SK-N-SH treated with all-trans-retinoic acid at 6 μM for 48 hours (cell line): ENCODE results near the gene DIMT1.

Experiments
- ATAC-seq: fragments of 200-7000 bp; cut with Tn5 transposase; 3 replicates; pipeline ENCODE4 v1.9.1; 2020; ENCODE audit warnings: mild to moderate bottlenecking, moderate library complexity
- ARNTL ChIP-seq: fragments of 450-650 bp; formaldehyde crosslinking; IDR thresholded peaks from 2 replicates; pipeline ENCODE4 v1.5.0; 2020; ENCODE audit warnings: low read depth, mild to moderate bottlenecking, moderate library complexity, borderline replicate concordance
- BACH2 ChIP-seq: fragments of 250-450 bp; sonication (Bioruptor Pico); IDR thresholded peaks from 2 replicates; pipeline ENCODE4 v1.9.0; 2021; ENCODE audit warnings: mild to moderate bottlenecking, borderline replicate concordance
- CREB5 ChIP-seq: fragments of 250-450 bp; sonication (Bioruptor Pico); IDR thresholded peaks from 2 replicates; pipeline ENCODE4 v1.5.1; 2020; ENCODE audit warnings: low read depth, mild to moderate bottlenecking, moderate library complexity
- CSDC2 ChIP-seq: fragments of 250-450 bp; sonication (Bioruptor Pico); IDR thresholded peaks from 2 replicates; pipeline ENCODE4 v1.5.0; 2020; ENCODE audit warnings: mild to moderate bottlenecking, moderate library complexity
- ESRRG ChIP-seq: fragments of 250-450 bp; sonication (Bioruptor Pico); IDR thresholded peaks from 2 replicates; pipeline ENCODE4 v1.6.1; 2021; ENCODE audit warnings: mild to moderate bottlenecking
- GLIS3 ChIP-seq: fragments of 250-450 bp; sonication (Bioruptor Pico); IDR thresholded peaks from 2 replicates; pipeline ENCODE4 v1.5.0; 2020; ENCODE audit warnings: mild to moderate bottlenecking, moderate library complexity
- ISL1 ChIP-seq: fragments of 250-450 bp; sonication (Bioruptor Pico); IDR thresholded peaks from 2 replicates; pipeline ENCODE4 v2.1.2; 2022; ENCODE audit warnings: mild to moderate bottlenecking, moderate library complexity
- OSR1 ChIP-seq: fragments of 250-450 bp; sonication (Bioruptor Pico); IDR thresholded peaks from 2 replicates; pipeline ENCODE4 v1.8.0; 2022; ENCODE audit warnings: moderate library complexity, mild to moderate bottlenecking, inconsistent platforms
- PATZ1 ChIP-seq: fragments of 250-450 bp; sonication (Bioruptor Pico); IDR thresholded peaks from 2 replicates; pipeline ENCODE4 v1.8.0; 2020; ENCODE audit warnings: mild to moderate bottlenecking, moderate library complexity, borderline replicate concordance
- POU6F1 ChIP-seq: fragments of 250-450 bp; sonication (Bioruptor Pico); IDR thresholded peaks from 2 replicates; pipeline ENCODE4 v1.8.0; 2021; ENCODE audit warnings: low read depth, mild to moderate bottlenecking, moderate library complexity, borderline replicate concordance
- PPARA ChIP-seq: fragments of 250-450 bp; sonication (Bioruptor Pico); IDR thresholded peaks from 2 replicates; pipeline ENCODE4 v1.5.0; 2020; ENCODE audit warnings: mild to moderate bottlenecking, borderline replicate concordance
- RARB ChIP-seq: fragments of 250-450 bp; sonication (Bioruptor Pico); IDR thresholded peaks from 2 replicates; pipeline ENCODE4 v1.8.0; 2021; ENCODE audit warnings: mild to moderate bottlenecking, moderate library complexity
- SNAI2 ChIP-seq: fragments of 250-450 bp; sonication (Bioruptor Pico); IDR thresholded peaks from 2 replicates; pipeline ENCODE4 v1.5.0; 2020; ENCODE audit warnings: mild to moderate bottlenecking, moderate library complexity
- TCF4 ChIP-seq: fragments of 250-450 bp; sonication (Bioruptor Pico); IDR thresholded peaks from 2 replicates; pipeline ENCODE4 v1.8.0; 2021; ENCODE audit warnings: mild to moderate bottlenecking, moderate library complexity, borderline replicate concordance
- TOX ChIP-seq: fragments of 250-450 bp; sonication (Bioruptor Pico); IDR thresholded peaks from 2 replicates; pipeline ENCODE4 v1.8.0; 2021; ENCODE audit warnings: mild to moderate bottlenecking, moderate library complexity, borderline replicate concordance
- TSHZ2 ChIP-seq: fragments of 250-450 bp; sonication (Bioruptor Pico); IDR thresholded peaks from 2 replicates; pipeline ENCODE4 v1.5.0; 2020; ENCODE audit warnings: mild to moderate bottlenecking, moderate library complexity
- ZC3H10 ChIP-seq: fragments of 250-450 bp; sonication (Bioruptor Pico); IDR thresholded peaks from 2 replicates; pipeline ENCODE4 v1.5.1; 2021; ENCODE audit warnings: mild to moderate bottlenecking, moderate library complexity
- ZFP3 ChIP-seq: fragments of 250-450 bp; sonication (Bioruptor Pico); IDR thresholded peaks from 2 replicates; pipeline ENCODE4 v1.5.0; 2020; ENCODE audit warnings: mild to moderate bottlenecking, moderate library complexity
- ZFP30 ChIP-seq: fragments of 450-650 bp; formaldehyde crosslinking; IDR thresholded peaks from 2 replicates; pipeline ENCODE4 v1.5.0; 2022; ENCODE audit warnings: mild to moderate bottlenecking, moderate library complexity
- ZNF70 ChIP-seq: fragments of 450-650 bp; formaldehyde crosslinking; IDR thresholded peaks from 2 replicates; pipeline ENCODE4 v1.5.0; 2020; ENCODE audit warnings: mild to moderate bottlenecking, moderate library complexity
- ZNF8 ChIP-seq: fragments of 450-650 bp; formaldehyde crosslinking; IDR thresholded peaks from 2 replicates; pipeline ENCODE4 v1.5.0; 2020; ENCODE audit warnings: mild to moderate bottlenecking, moderate library complexity
- TF ChIP-seq, protein P1 (sequence below): fragments of 250-450 bp; sonication (Bioruptor Pico); IDR thresholded peaks from 2 replicates; pipeline ENCODE4 v1.5.1; 2021; ENCODE audit warnings: mild to moderate bottlenecking, moderate library complexity

The DIMT1 gene

GRCh38 chr5:62385131-62385530 is 18.6 kb downstream of the DIMT1 start:
- no peak for TF ChIP-seq ZFP30 (CRISPR knock-in tag)
- no peak for TF ChIP-seq TSHZ2
- no peak for TF ChIP-seq OSR1
- TF ChIP-seq ZNF70 (CRISPR knock-in tag), result no peak
- TF ChIP-seq, protein P1, sequence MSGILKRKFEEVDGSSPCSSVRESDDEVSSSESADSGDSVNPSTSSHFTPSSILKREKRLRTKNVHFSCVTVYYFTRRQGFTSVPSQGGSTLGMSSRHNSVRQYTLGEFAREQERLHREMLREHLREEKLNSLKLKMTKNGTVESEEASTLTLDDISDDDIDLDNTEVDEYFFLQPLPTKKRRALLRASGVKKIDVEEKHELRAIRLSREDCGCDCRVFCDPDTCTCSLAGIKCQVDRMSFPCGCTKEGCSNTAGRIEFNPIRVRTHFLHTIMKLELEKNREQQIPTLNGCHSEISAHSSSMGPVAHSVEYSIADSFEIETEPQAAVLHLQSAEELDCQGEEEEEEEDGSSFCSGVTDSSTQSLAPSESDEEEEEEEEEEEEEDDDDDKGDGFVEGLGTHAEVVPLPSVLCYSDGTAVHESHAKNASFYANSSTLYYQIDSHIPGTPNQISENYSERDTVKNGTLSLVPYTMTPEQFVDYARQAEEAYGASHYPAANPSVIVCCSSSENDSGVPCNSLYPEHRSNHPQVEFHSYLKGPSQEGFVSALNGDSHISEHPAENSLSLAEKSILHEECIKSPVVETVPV (CRISPR knock-in tag), result no peak
- no peak for TF ChIP-seq PATZ1 (CRISPR knock-in tag)
- no peak for TF ChIP-seq ESRRG (CRISPR knock-in tag)
- no peak for TF ChIP-seq POU6F1
- TF ChIP-seq ZC3H10, result no peak
- TF ChIP-seq ZFP3 (CRISPR knock-in tag), result no peak
- TF ChIP-seq RARB (CRISPR knock-in tag), result no peak
- TF ChIP-seq SNAI2 (CRISPR knock-in tag), result no peak
- no peak for TF ChIP-seq ZNF8 (CRISPR knock-in tag)
- TF ChIP-seq GLIS3 (CRISPR knock-in tag), result no peak
- TF ChIP-seq TCF4, result no peak
- TF ChIP-seq CREB5, result no peak
- no peak for TF ChIP-seq CSDC2 (CRISPR knock-in tag)
- no peak for TF ChIP-seq PPARA (CRISPR knock-in tag)
- TF ChIP-seq BACH2, result no peak
- TF ChIP-seq TOX (CRISPR knock-in tag), result no peak
- ATAC-seq, result no peak

DNA sequence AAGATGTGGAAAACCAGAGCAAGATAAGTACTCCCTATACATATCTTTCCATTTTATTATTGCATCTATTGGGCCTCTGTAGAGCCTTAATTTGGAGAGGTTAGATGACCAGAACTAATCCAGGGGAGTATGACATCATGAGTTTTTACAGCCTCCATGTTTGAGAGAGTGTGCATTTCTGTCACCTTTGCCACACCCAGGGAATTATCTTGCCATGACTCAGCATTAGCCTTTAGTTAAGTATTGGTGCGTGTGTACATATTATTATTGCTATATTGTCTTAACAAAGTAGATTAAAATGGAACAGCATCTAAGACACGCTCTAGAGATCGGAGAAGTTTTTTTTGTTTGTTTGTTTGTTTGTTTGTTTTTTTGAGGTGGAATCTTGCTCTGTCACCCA is 27.6 kb downstream of the DIMT1 start:
- no peak for TF ChIP-seq CSDC2 (CRISPR knock-in tag)
- TF ChIP-seq ISL1 (CRISPR knock-in tag), result no peak
- TF ChIP-seq ARNTL (CRISPR knock-in tag), result no peak
- no peak for TF ChIP-seq TOX (CRISPR knock-in tag)
- no peak for TF ChIP-seq POU6F1
- no peak for TF ChIP-seq ZNF70 (CRISPR knock-in tag)
- ATAC-seq, result no peak

DNA sequence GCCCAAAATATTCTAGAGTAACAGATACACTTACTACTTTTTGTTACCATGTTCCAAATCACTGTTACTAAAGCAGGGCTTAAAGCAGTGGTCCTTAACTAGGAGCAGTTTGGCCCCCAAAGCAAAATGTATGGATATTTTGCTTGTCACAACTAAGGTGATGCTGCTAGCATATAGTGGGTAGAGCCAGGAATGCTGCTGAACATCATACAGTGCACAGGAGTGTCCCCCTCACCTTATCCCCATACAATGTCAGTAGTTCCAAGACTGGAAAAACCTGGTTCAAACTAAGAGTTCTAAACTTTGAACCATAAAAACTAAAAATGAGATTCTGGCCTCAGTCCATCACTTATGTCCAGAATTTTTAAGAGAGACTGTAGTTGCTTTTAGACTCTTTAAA is 28.1 kb downstream of the DIMT1 start:
- TF ChIP-seq TSHZ2 (no peak), GLIS3 (CRISPR knock-in tag) (no peak)
- TF ChIP-seq, all 23 proteins: peak for 0
- no peak for ATAC-seq
